GM19239 (cell line): ENCODE data around the gene CNNM2.

Experiments
- DNase-seq: peaks from one replicate; pipeline ENCODE4 v3.0.0; 2011; ENCODE audit warnings: low spot score; ENCODE audit not compliant: insufficient read length
- FAIRE-seq: peaks from 2 replicates; lab custom pipeline; 2011; peaks lifted over from hg19 to GRCh38; lab: Jason Lieb, UNC

The CNNM2 gene

DNA sequence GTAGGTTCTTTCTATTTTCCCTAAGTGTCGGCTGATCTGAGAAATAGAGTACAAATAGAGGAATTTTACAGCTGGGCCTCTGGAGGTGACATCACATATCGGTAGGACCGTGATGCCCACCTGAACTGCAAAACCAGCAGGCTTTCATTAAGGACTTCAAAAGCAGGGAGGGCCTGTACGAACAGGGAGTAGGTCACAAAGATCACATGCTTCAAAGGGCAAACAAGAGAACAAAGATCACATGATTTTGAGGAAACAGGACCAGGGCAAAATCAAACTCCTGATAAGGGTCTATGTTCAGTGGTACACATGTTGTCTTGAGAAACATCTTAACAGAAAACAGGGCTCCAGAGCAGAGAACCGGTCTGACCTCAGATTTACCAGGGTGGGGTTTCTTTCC, 88.9 kb downstream of the CNNM2 start:
- no peak for FAIRE-seq

DNA sequence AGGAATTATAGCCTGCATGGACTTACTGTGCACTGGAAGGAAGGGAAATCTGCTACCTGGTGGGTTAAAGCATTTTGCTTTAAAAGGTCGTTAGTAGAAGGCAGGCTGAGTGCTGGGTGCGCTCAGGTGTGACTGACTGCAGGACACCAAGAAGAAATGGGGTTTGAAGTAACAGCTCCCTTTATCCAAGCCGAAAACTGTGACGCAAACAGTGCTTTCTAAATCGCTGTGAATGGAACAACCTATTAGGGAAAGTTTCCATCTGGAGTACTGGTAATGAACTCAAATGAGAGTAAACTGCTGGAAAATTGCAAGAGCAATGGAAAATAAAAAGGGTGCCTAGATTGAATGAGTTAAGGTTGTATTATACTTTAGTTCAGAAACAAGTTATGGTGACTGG, 95.3 kb downstream of the CNNM2 start:
- no peak for FAIRE-seq
- DNase-seq = no peak

More for the DNA sequence above, 88.9 kb downstream of the CNNM2 start:
- DNase-seq = no peak

DNA sequence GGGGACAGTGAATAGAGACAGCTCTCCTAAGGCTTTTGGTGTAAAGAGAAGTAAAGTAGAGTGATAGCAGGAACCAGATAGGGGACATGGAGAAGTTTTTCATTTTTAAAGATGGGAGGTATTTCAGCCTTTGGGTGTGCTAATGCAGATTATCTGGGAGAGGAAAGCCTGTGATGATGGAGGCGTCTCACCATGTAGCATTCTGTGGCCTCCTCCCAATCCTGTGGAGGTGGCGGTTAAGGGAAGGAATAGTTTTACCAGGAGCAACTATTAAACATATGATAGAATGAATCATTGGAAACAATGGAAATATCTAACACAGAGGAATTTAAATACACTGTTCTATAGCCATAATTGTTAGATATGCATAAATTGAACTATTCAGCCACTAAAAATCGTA, 101.3 kb downstream of the CNNM2 start:
- no peak for FAIRE-seq
- no peak for DNase-seq

- FAIRE-seq = no peak
- no peak for DNase-seq
These were observed 103.2 kb downstream of the CNNM2 start for GRCh38 chr10:103021150-103021899.

- no peak for FAIRE-seq
- no peak for DNase-seq
These were observed 103.8 kb downstream of the CNNM2 start for GRCh38 chr10:103021900-103022293.

DNA sequence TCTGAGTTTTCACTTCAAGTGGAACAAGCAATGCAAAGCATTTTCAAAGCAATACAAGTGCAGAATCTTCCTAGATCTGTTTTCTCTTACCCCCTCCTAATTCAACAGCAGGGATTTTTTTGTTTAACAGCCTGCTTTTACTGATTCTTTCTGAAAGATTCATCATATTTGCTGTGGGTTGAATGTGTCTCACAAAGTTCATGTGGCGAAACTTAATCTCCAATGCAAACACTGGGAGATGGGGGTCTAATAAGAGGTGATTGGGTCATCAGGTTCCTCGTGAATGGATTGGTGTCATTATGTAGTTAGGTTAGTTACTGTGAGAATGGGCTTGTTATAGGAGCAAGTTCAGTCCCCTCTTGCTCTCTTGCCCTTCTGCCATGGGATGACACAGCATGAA, 107.6 kb downstream of the CNNM2 start:
- FAIRE-seq (no peak), DNase-seq (no peak)

GRCh38 chr10:103038570-103038969, 120.5 kb downstream of the CNNM2 start:
- FAIRE-seq = no peak
- no peak for DNase-seq

GRCh38 chr10:103040418-103040817, 122.3 kb downstream of the CNNM2 start:
- no peak for FAIRE-seq
- no peak for DNase-seq

DNA sequence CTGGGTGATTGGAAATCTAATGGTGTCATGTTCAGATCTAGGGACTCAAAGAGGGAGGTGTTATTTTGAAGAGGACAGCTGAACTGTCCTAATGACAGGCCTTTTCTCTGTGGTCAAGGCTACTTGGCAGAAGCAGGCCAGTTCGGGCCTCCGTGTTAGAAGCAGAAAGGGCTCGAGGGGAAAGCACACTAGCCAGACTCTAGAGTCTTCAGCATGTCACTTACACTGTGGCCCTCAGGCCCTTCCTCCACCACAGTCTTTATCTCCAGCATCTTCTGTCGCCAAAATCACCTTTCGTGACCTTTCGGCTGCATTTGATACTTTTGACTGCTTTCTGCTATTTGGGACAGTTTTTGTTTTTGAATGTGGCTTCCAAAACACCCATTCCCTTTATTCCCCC, 123.3 kb downstream of the CNNM2 start:
- FAIRE-seq (no peak), DNase-seq (no peak)

DNA sequence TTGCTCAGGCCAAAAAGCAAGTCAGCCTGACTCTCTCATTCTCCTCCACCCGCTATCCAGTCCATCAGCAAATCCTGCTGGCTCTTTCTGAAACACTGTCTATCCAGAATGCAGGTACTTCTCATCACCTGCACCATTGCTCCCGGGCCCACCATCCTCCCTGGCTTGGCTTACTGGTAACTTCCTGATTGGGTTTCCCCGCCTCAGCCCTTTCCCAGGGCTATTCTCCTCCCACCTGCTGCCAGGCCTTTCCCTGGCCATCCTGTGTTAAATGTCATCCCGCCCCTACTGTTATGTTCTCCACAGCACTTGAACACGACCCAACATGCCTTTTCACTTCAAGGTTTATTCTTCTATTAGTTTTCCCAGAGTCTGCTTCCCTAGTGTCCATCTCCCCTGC, 124.0 kb downstream of the CNNM2 start:
- DNase-seq = no peak
- FAIRE-seq = no peak

- no peak for FAIRE-seq
- DNase-seq = no peak
These were observed 124.8 kb downstream of the CNNM2 start for GRCh38 chr10:103042908-103043307.

- DNase-seq (no peak), FAIRE-seq (no peak)
These were observed 126.9 kb downstream of the CNNM2 start for GRCh38 chr10:103044942-103045489.

DNA sequence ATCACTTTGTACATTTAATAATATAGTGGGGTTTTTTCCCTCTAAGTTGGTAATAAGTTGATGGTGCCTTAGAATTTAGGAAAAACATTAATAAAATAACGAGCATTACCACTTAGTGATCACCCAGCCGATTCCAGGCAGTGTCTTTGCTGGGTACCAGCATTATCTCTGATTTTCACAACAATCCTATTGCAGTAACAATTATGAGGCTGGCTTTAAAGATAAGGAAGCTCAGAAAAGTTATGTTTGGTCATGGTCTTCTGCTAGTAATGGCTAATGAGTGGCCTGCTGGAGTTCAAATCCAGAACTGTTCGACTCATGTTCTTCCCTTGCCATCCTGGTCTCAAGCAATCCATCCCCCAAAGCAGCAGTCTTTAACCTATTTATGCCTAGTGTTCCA, 127.9 kb downstream of the CNNM2 start:
- FAIRE-seq (no peak), DNase-seq (no peak)

DNA sequence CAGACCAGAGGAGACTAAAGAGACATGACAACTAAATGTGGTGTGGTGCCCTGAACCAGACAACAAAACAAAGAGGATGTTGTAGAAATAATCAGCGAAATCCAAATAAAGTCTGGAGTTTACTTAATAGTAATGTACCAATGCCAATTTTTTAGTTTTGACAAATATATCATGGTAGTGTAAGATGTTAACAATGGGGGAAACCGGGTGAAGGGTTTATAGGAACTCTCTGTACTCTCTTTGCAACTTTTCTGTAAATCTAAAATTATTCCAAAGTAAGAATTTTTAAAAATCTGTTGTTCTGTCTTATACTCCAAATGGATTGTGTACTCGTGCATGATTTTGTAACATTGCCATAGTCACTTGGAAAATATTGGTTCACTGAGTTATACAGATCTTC, 129.3 kb downstream of the CNNM2 start:
- FAIRE-seq = no peak
- DNase-seq = no peak

- DNase-seq = no peak
- no peak for FAIRE-seq
These were observed 131.1 kb downstream of the CNNM2 start for GRCh38 chr10:103049237-103049636.

- DNase-seq = peak; percentile 30
- FAIRE-seq = peak; percentile 94
These were observed 135.8 kb downstream of the CNNM2 start for GRCh38 chr10:103053659-103054581.

DNA sequence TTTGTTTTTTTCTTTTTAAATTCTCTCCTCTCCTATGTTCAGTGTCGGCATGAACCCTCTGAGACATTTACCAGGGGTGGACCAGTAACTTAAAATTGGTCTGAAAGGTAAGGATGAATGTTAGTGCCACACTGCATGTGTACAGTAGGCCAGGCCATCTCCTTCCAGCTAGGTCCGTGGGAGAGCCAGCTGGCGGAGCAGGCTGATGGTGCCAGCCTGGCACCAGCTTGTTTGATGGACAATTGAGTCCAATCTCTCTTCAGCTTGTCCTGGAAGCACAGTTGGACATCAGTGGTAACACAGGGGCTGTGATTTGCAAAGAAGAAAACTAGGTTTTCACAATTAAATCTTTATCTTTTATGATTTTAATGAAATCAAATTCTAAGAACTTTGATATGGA, 136.5 kb downstream of the CNNM2 start:
- no peak for FAIRE-seq

GRCh38 chr10:103055105-103055504, 137.0 kb downstream of the CNNM2 start:
- DNase-seq (no peak), FAIRE-seq (no peak)

More for the DNA sequence above, 136.5 kb downstream of the CNNM2 start:
- no peak for DNase-seq

DNA sequence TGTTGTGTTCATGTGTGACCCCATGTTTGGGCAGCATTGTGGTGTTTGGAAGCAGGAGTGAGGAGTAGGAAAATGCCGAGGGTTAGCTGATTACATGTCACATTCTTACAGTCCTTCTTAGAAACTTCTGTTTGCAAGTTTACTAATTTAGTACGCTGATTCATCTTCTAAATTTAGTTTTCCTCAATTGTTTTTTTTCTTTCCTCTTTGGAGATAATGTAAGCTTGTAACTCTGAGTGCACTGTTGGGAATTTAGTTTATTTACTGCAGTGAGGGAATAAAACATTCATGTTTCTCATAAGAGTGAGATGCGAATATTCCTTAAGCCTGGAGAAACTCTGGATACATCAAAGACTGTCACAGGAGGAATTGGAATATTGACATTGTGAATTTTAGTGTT, 139.9 kb downstream of the CNNM2 start:
- FAIRE-seq (no peak), DNase-seq (no peak)

DNA sequence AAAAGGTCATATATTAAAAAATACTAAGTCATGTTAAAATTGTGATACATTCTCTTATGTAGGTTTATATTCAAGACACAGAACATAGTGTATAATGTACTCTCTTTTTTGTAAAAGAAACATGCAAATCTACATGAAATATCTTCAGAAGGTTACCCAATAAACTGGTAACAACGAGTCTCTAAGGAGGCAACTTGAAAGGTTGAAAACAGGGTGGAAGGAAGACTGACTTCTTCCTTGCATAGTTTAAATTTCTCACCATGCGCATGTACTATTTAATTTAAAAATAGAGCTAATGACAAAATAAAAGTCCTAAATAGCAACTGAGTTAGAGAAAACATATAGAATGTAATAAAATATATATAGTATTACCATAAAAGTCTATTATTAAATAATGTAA, 142.5 kb downstream of the CNNM2 start:
- DNase-seq = no peak
- FAIRE-seq = no peak
